ENCODE measurements around the gene PBX3.

- TF ChIP-seq, protein P1, sequence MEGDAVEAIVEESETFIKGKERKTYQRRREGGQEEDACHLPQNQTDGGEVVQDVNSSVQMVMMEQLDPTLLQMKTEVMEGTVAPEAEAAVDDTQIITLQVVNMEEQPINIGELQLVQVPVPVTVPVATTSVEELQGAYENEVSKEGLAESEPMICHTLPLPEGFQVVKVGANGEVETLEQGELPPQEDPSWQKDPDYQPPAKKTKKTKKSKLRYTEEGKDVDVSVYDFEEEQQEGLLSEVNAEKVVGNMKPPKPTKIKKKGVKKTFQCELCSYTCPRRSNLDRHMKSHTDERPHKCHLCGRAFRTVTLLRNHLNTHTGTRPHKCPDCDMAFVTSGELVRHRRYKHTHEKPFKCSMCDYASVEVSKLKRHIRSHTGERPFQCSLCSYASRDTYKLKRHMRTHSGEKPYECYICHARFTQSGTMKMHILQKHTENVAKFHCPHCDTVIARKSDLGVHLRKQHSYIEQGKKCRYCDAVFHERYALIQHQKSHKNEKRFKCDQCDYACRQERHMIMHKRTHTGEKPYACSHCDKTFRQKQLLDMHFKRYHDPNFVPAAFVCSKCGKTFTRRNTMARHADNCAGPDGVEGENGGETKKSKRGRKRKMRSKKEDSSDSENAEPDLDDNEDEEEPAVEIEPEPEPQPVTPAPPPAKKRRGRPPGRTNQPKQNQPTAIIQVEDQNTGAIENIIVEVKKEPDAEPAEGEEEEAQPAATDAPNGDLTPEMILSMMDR (IDR thresholded peaks at IDR 0.05; ENCODE audit: low read depth, low read length, missing input control): no peak
- TF ChIP-seq REST (IDR thresholded peaks at IDR 0.05): no peak
- no peak for TF ChIP-seq RXRA (IDR thresholded peaks at IDR 0.05)
- no peak for TF ChIP-seq FOXA1 (IDR thresholded peaks at IDR 0.05)
- TF ChIP-seq YY1 (IDR thresholded peaks at IDR 0.05): no peak
- TF ChIP-seq FOXA2 (IDR thresholded peaks at IDR 0.05): no peak
- TF ChIP-seq MAX (IDR thresholded peaks at IDR 0.05): no peak
Observed at GRCh38 chr9:125749287-125749935, 2.2 kb downstream of the PBX3 start.
